ENCODE measurements around the gene CAPNS1.
"Not testable (repeated sequence)": the region's sequence is repeated elsewhere in the genome, so short reads cannot be mapped to it uniquely, and the experiment has no call there.

DNA sequence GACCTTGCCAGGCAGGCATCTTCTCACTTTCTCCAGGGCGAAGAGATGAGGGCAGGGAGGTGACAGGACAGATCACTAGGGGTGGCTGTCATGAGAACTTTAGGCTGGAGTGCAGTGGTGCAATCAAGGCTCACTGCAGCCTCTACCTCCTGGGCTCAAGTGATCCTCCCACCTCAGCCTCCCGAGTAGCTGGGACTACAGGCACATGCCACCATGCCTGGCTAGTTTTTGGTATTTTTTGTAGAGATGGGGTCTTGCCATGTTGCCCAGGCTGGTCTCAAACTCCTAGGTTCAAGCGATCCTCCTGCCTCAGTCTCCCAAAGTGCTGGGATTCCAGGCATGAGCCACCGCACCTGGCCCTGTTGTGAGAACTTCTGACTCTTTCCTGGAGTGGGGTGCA lies 5.0 kb upstream of the CAPNS1 start:
- TF ChIP-seq EZH2phosphoT487 (IDR thresholded peaks at IDR 0.05; ENCODE audit: borderline replicate concordance, low read length): not testable (repeated sequence)
- TF ChIP-seq, protein P1, sequence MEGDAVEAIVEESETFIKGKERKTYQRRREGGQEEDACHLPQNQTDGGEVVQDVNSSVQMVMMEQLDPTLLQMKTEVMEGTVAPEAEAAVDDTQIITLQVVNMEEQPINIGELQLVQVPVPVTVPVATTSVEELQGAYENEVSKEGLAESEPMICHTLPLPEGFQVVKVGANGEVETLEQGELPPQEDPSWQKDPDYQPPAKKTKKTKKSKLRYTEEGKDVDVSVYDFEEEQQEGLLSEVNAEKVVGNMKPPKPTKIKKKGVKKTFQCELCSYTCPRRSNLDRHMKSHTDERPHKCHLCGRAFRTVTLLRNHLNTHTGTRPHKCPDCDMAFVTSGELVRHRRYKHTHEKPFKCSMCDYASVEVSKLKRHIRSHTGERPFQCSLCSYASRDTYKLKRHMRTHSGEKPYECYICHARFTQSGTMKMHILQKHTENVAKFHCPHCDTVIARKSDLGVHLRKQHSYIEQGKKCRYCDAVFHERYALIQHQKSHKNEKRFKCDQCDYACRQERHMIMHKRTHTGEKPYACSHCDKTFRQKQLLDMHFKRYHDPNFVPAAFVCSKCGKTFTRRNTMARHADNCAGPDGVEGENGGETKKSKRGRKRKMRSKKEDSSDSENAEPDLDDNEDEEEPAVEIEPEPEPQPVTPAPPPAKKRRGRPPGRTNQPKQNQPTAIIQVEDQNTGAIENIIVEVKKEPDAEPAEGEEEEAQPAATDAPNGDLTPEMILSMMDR (IDR thresholded peaks at IDR 0.05; ENCODE audit: low read depth, low read length, poor library complexity, severe bottlenecking): not testable (repeated sequence)

Data from DOHH2 (cell line).